C4-2B (cell line): Measurements from ENCODE around the gene MAGI2.

ENCODE experiments used
- ZFX ChIP-seq: fragments of 450-650 bp; IDR thresholded peaks from 2 replicates; pipeline ENCODE4 v1.6.1; 2017
- TF ChIP-seq, protein P1 (sequence below): fragments of 450-650 bp; conservative IDR thresholded peaks from 2 replicates; pipeline ENCODE4 v1.5.1; 2017; ENCODE audit warnings: mild to moderate bottlenecking

DNA sequence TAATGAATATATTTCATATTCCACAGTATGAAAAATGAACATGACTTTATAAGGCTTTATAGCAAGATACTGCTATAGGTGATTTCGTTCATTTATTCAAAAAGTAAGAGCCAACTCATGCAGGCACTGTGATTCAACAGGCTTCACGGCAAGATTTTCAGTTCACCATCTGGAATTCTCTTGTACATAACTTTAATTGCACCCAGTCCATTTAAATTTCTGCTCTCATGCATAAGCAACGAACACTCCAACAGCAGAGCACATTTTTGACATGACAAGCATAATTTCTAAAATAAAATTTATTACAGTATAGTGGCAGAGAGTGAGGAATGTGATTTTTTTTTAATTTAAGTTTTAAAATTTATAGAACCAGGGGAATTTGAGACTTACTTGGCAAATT lies 1218.8 kb downstream of the MAGI2 start:
- TF ChIP-seq, protein P1, sequence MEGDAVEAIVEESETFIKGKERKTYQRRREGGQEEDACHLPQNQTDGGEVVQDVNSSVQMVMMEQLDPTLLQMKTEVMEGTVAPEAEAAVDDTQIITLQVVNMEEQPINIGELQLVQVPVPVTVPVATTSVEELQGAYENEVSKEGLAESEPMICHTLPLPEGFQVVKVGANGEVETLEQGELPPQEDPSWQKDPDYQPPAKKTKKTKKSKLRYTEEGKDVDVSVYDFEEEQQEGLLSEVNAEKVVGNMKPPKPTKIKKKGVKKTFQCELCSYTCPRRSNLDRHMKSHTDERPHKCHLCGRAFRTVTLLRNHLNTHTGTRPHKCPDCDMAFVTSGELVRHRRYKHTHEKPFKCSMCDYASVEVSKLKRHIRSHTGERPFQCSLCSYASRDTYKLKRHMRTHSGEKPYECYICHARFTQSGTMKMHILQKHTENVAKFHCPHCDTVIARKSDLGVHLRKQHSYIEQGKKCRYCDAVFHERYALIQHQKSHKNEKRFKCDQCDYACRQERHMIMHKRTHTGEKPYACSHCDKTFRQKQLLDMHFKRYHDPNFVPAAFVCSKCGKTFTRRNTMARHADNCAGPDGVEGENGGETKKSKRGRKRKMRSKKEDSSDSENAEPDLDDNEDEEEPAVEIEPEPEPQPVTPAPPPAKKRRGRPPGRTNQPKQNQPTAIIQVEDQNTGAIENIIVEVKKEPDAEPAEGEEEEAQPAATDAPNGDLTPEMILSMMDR, result no peak
- TF ChIP-seq ZFX, result no peak
